H9 (cell line): ENCODE results near the gene STAB1. TPM values are rescaled to one million over a fixed set of nuclear protein-coding genes. Genes with fewer than 3 reads are reported as not detected.

ENCODE experiments used
- DNase-seq: peaks from one replicate; pipeline ENCODE4 v3.0.0-alpha.2; 2017
- H2AFZ ChIP-seq: one replicate; pipeline ENCODE4 v1.6.1; 2013; ENCODE audit warnings: mild to moderate bottlenecking, low read length, control low read depth, moderate library complexity
- H2AK5ac ChIP-seq: 2 replicates; pipeline ENCODE4 v1.6.1; 2013; ENCODE audit warnings: low read length, control low read depth, mixed read lengths; ENCODE audit not compliant: insufficient read length
- H2BK120ac ChIP-seq: one replicate; pipeline ENCODE4 v1.6.1; 2013; ENCODE audit warnings: low read depth, mild to moderate bottlenecking, low read length, control low read depth, inconsistent platforms; ENCODE audit not compliant: poor library complexity, severe bottlenecking
- H2BK12ac ChIP-seq: 2 replicates; pipeline ENCODE4 v1.6.1; 2013; ENCODE audit warnings: low read length, control low read depth, mixed read lengths, low read depth; ENCODE audit not compliant: insufficient read length
- H2BK15ac ChIP-seq: 2 replicates; pipeline ENCODE4 v1.6.1; 2013; ENCODE audit warnings: low read depth, low read length, control low read depth
- H2BK20ac ChIP-seq: one replicate; pipeline ENCODE4 v1.6.1; 2013; ENCODE audit warnings: low read depth, mild to moderate bottlenecking, low read length, control low read depth, inconsistent platforms; ENCODE audit not compliant: poor library complexity, severe bottlenecking
- H2BK5ac ChIP-seq: 2 replicates; pipeline ENCODE4 v1.6.1; 2013; ENCODE audit warnings: low read length, control low read depth, mixed read lengths; ENCODE audit not compliant: insufficient read length
- H3K14ac ChIP-seq: 2 replicates; pipeline ENCODE4 v1.6.1; 2013; ENCODE audit warnings: low read length, control low read depth; ENCODE audit not compliant: insufficient read depth
- H3K18ac ChIP-seq: 2 replicates; pipeline ENCODE4 v1.6.1; 2013; ENCODE audit warnings: low read depth, mild to moderate bottlenecking, mixed read lengths, low read length, control low read depth; ENCODE audit not compliant: insufficient read length
- H3K23ac ChIP-seq: 2 replicates; pipeline ENCODE4 v1.6.1; 2013; ENCODE audit warnings: low read length, control low read depth, mixed read lengths, low read depth; ENCODE audit not compliant: insufficient read length
- H3K23me2 ChIP-seq: 2 replicates; pipeline ENCODE4 v1.6.1; 2013; ENCODE audit warnings: low read depth, mild to moderate bottlenecking, mixed read lengths, low read length, control low read depth; ENCODE audit not compliant: insufficient read length, poor library complexity, severe bottlenecking
- H3K27ac ChIP-seq: 2 replicates; pipeline ENCODE4 v1.5.1; 2013; ENCODE audit warnings: low read length, control low read depth, mixed read lengths, low read depth; ENCODE audit not compliant: insufficient read length
- H3K27me3 ChIP-seq: 2 replicates; pipeline ENCODE4 v1.6.1; 2013; ENCODE audit warnings: low read length, control low read depth, inconsistent platforms; ENCODE audit not compliant: insufficient read depth
- H3K4ac ChIP-seq: 2 replicates; pipeline ENCODE4 v1.6.1; 2013; ENCODE audit warnings: low read depth, mild to moderate bottlenecking, control low read depth, inconsistent platforms, low read length, moderate library complexity
- H3K4me1 ChIP-seq: 2 replicates; pipeline ENCODE4 v1.6.1; 2013; ENCODE audit warnings: low read length, control low read depth, inconsistent platforms; ENCODE audit not compliant: insufficient read depth
- H3K4me2 ChIP-seq: 2 replicates; pipeline ENCODE4 v1.6.1; 2013; ENCODE audit warnings: low read length, control low read depth, mixed read lengths; ENCODE audit not compliant: insufficient read length, insufficient read depth
- H3K56ac ChIP-seq: 2 replicates; pipeline ENCODE4 v1.6.1; 2013; ENCODE audit warnings: low read depth, mild to moderate bottlenecking, mixed read lengths, low read length, control low read depth; ENCODE audit not compliant: insufficient read length
- H3K79me1 ChIP-seq: 2 replicates; pipeline ENCODE4 v1.6.1; 2013; ENCODE audit warnings: low read depth, mild to moderate bottlenecking, moderate library complexity, low read length, control low read depth, inconsistent platforms; ENCODE audit not compliant: insufficient read depth, poor library complexity, severe bottlenecking
- H3K79me2 ChIP-seq: 2 replicates; pipeline ENCODE4 v1.6.1; 2013; ENCODE audit warnings: low read length, control low read depth, inconsistent platforms; ENCODE audit not compliant: insufficient read depth
- H3K9ac ChIP-seq: 2 replicates; pipeline ENCODE4 v1.6.1; 2013; ENCODE audit warnings: low read length, control low read depth, mixed read lengths; ENCODE audit not compliant: insufficient read length; ENCODE audit errors: extremely low read depth
- H3K9me3 ChIP-seq: one replicate; pipeline ENCODE4 v1.6.1; 2013; ENCODE audit warnings: low read depth, low read length, inconsistent platforms; ENCODE audit not compliant: control insufficient read depth
- H3T11ph ChIP-seq: one replicate; pipeline ENCODE4 v1.6.1; 2013; ENCODE audit warnings: mild to moderate bottlenecking, low read length, control low read depth, inconsistent platforms
- H4K20me1 ChIP-seq: one replicate; pipeline ENCODE4 v1.6.1; 2013; ENCODE audit not compliant: control insufficient read depth, insufficient read length, insufficient read depth
- H4K5ac ChIP-seq: 2 replicates; pipeline ENCODE4 v1.6.1; 2013; ENCODE audit warnings: low read depth, mild to moderate bottlenecking, mixed read lengths, low read length, control low read depth; ENCODE audit not compliant: insufficient read length
- H4K8ac ChIP-seq: replicated peaks from 2 replicates; pipeline ENCODE4 v1.6.1; 2013; ENCODE audit warnings: low read length, control low read depth, mixed read lengths, low read depth; ENCODE audit not compliant: insufficient read length
- H4K91ac ChIP-seq: 2 replicates; pipeline ENCODE4 v1.6.1; 2013; ENCODE audit warnings: low read depth, mild to moderate bottlenecking, moderate library complexity, mixed read lengths, low read length, control low read depth; ENCODE audit not compliant: insufficient read length
- H3K27ac Mint-ChIP-seq, 3 experiments: 2 replicates in 2 of 3; 3 replicates in 1 of 3; pipeline ENCODE4 v1.8.0; 2020 to 2021; ENCODE audit warnings: mixed read lengths in 3 of 3, mild to moderate bottlenecking in 1 of 3, moderate library complexity in 1 of 3
- H3K27me3 Mint-ChIP-seq: 2 replicates; pipeline ENCODE4 v1.8.0; 2021; ENCODE audit warnings: low read depth, mild to moderate bottlenecking, moderate library complexity, mixed read lengths
- H3K36me3 Mint-ChIP-seq, 3 experiments: 2 replicates in 2 of 3; 3 replicates in 1 of 3; pipeline ENCODE4 v1.8.0; 2020 to 2021; ENCODE audit warnings: low read depth in 3 of 3, mixed read lengths in 3 of 3; ENCODE audit not compliant: insufficient read depth in 1 of 3
- H3K4me1 Mint-ChIP-seq, 2 experiments: 2 replicates each; pipeline ENCODE4 v1.8.0; 2020; ENCODE audit warnings: mixed read lengths in 2 of 2
- H3K4me3 Mint-ChIP-seq, 2 experiments: 2 replicates in 1 of 2; 3 replicates in 1 of 2; pipeline ENCODE4 v1.8.0; 2020 to 2021; ENCODE audit warnings: mild to moderate bottlenecking in 2 of 2, mixed read lengths in 2 of 2, moderate library complexity in 1 of 2
- H3K9me3 Mint-ChIP-seq, 2 experiments: 2 replicates in 1 of 2; 3 replicates in 1 of 2; pipeline ENCODE4 v1.8.0; 2020; ENCODE audit warnings: mild to moderate bottlenecking in 2 of 2, mixed read lengths in 2 of 2, moderate library complexity in 1 of 2
- WGBS: extraction: QIAGEN DNeasy Blood & Tissue Kit; methylation state at CpG from one replicate; pipeline ENCODE4 v1.1.7; 2013; ENCODE audit warnings: missing lambda C conversion rate, low lambda C conversion rate, mixed read lengths; ENCODE audit not compliant: insufficient read length; ENCODE audit errors: extremely low coverage; 5-methylcytosine and 5-hydroxymethylcytosine counted together
- total RNA-seq: library from RNA; stranded (reverse); gene quantifications from 2 replicates; pipeline ENCODE4 v1.2.1, GENCODE V29; 2021
- TF ChIP-seq, protein P1 (sequence below): fragments of 200-600 bp; sonication (generic); conservative IDR thresholded peaks from 3 replicates; pipeline ENCODE4 v1.8.0; 2021; ENCODE audit warnings: antibody characterized with exemption, mild to moderate bottlenecking

The STAB1 gene
- total RNA-seq, 1 experiment from 2014 or later = 1.5 TPM

DNA sequence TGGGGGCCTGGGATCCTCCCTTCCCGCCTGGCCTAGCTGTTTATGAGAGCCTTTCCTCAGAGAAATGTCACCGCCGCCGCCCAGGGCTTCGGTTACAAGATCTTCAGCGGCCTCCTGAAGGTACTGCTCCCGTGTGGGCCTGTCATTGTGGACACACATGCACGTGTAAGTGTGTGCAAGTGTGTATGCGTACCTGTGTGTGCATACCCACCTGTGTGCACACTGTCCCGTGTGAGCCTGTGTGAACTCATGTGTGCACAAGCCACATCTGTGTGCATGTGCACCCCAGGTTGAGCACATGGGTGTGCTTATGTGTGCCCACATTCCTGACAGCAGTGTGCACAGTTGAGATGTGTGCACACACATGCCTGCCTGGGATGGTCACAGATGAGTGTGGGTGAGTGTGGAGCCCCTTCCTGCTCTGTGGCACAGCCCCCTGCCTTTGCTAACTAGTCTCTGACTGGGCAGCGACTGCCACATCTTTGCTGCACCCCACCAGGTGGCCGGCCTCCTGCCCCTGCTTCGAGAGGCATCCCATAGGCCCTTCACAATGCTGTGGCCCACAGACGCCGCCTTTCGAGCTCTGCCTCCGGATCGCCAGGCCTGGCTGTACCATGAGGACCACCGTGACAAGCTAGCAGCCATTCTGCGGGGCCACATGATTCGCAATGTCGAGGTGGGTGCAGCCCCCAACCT, 24.5 kb downstream of the STAB1 start:
- Mint-ChIP-seq H3K9me3 (no peaks in the 10 kb centered on the region; a peak in 1 of 5 replicates), H3K27ac (no peak overlapping the region), H3K27me3 (peaks cover 4% of the 10 kb centered on the region), H3K4me3 (peak overlapping the region in 1 of 2 experiments; percentile 36; a peak in 1 of 5 replicates), H3K36me3 (peaks cover 9 to 14% (median 9%) of the 10 kb centered on the region in 3 experiments; a peak in 6 of 7 replicates), H3K4me1 (peaks cover 6 to 7% of the 10 kb centered on the region in 2 experiments; a peak in 3 of 4 replicates)
- Histone ChIP-seq H3K56ac (no peak overlapping the region), H3K9me3 (no peaks in the 10 kb centered on the region), H3T11ph (no peak overlapping the region), H3K79me1 (no peaks in the 10 kb centered on the region), H2BK5ac (no peak overlapping the region), H4K8ac (no peak overlapping the region), H3K23ac (no peak overlapping the region), H2AK5ac (no peak overlapping the region), H2BK20ac (no peak overlapping the region), H4K20me1 (peaks cover 3% of the 10 kb centered on the region), H3K4me2 (no peak overlapping the region), H2BK120ac (no peak overlapping the region), H2AFZ (no peak overlapping the region), H3K18ac (no peak overlapping the region), H3K9ac (no peak overlapping the region), H2BK15ac (no peak overlapping the region), H4K5ac (no peak overlapping the region), H3K23me2 (no peaks in the 10 kb centered on the region), H2BK12ac (no peak overlapping the region), H4K91ac (no peak overlapping the region), H3K79me2 (no peaks in the 10 kb centered on the region), H3K4ac (no peak overlapping the region), H3K27me3 (no peaks in the 10 kb centered on the region), H3K4me1 (no peaks in the 10 kb centered on the region), H3K27ac (no peak overlapping the region), H3K14ac (no peak overlapping the region)
- DNase-seq = no peak
- TF ChIP-seq, protein P1, sequence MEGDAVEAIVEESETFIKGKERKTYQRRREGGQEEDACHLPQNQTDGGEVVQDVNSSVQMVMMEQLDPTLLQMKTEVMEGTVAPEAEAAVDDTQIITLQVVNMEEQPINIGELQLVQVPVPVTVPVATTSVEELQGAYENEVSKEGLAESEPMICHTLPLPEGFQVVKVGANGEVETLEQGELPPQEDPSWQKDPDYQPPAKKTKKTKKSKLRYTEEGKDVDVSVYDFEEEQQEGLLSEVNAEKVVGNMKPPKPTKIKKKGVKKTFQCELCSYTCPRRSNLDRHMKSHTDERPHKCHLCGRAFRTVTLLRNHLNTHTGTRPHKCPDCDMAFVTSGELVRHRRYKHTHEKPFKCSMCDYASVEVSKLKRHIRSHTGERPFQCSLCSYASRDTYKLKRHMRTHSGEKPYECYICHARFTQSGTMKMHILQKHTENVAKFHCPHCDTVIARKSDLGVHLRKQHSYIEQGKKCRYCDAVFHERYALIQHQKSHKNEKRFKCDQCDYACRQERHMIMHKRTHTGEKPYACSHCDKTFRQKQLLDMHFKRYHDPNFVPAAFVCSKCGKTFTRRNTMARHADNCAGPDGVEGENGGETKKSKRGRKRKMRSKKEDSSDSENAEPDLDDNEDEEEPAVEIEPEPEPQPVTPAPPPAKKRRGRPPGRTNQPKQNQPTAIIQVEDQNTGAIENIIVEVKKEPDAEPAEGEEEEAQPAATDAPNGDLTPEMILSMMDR = no peak
- WGBS = no CpG with 5 or more reads among the region's 22 CpGs
